HG03469 (cell line): Measurements from ENCODE around the gene TSPY9.
"Not testable (repeated sequence)": the region's sequence is repeated elsewhere in the genome, so short reads cannot be mapped to it uniquely, and the experiment has no call there.

Experiments
- ATAC-seq: cut with Tn5 transposase; IDR thresholded peaks from one replicate; pipeline ENCODE4 v1.9.1; 2021; ENCODE audit warnings: mild to moderate bottlenecking, moderate library complexity, moderate number of reproducible peaks; ENCODE audit not compliant: unreplicated experiment

TSPY9 gene

GRCh38 chrY:9486967-9487366 is at the start of gene TSPY9:
TSPY9 (plus strand) TSS chrY:9487267; CDS start chrY:9487313, 46 bp downstream.
- ATAC-seq = not testable (repeated sequence)

DNA sequence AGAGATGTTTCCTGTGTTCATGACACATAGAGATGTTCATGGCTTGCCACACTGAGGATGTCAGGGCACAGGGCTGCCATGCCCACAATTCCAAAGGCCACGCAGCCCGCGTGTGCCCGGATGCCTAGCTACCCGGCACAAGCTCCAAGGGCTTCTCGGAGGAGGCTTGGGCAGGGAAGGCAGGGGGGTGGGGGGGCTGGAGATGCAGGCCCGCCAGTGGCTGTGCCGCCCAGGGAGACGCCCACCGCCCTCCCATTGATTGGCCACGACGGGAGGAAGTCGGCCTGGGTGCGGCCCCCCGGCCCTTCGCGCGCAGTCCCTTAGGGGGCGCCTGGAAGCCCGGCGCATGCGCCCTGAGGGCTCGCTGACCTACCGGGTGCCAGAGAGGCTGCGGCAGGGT is 20.4 kb upstream of the TSPY9 start, which contains the start of gene TSPY1:
Gene TSPY1 (plus strand): TSS at position 301 of the 400 bp plus-strand sequence. CDS start 46 bp downstream, at position 347.
- not testable (repeated sequence) for ATAC-seq

- ATAC-seq = not testable (repeated sequence)
These were observed 17.3 kb downstream of the TSPY9 start for GRCh38 chrY:9504396-9504795.

DNA sequence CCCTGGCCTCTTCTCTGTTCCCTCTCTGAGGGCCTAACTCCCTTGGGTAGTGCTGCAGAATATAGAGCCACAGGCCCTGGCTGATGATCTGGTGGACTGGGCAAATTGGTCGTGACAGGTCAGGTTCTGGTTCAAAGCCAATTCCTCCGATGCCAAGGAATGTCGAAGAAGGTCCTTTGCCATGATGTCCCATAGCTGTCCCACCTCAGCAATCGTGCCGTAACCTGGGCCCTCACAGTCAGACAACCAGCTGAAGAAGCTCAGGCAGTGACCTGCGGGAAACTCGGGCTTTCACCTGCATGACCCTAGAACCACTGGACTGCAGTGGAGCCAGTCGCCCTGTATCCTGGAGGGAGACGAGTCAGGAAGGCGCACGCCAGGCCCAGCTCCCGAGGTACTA is 29.2 kb downstream of the TSPY9 start:
- ATAC-seq = not testable (repeated sequence)

DNA sequence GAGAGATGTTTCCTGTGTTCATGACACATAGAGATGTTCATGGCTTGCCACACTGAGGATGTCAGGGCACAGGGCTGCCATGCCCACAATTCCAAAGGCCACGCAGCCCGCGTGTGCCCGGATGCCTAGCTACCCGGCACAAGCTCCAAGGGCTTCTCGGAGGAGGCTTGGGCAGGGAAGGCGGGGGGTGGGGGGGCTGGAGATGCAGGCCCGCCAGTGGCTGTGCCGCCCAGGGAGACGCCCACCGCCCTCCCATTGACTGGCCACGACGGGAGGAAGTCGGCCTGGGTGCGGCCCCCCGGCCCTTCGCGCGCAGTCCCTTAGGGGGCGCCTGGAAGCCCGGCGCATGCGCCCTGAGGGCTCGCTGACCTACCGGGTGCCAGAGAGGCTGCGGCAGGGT is 40.5 kb downstream of the TSPY9 start, which contains the start of gene TSPY10:
Gene TSPY10 (plus strand): TSS at position 301 of the 400 bp plus-strand sequence. CDS start 46 bp downstream, at position 347.
- not testable (repeated sequence) for ATAC-seq
